GM18505 (cell line): Measurements from ENCODE around the gene AGAP1.

Experiments used
- ATAC-seq: cut with Tn5 transposase; IDR thresholded peaks from one replicate; pipeline ENCODE4 v1.9.1; 2021; ENCODE audit not compliant: unreplicated experiment
- POLR2A ChIP-seq: IDR thresholded peaks from 4 replicates; pipeline ENCODE4 v1.6.1; 2011; ENCODE audit warnings: borderline replicate concordance; ENCODE audit not compliant: insufficient read depth, insufficient read length; ENCODE audit errors: extremely low read depth

Gene AGAP1

GRCh38 chr2:236179236-236180075 lies 685.6 kb downstream of the AGAP1 start:
- no peak for TF ChIP-seq POLR2A
- ATAC-seq, result no peak

GRCh38 chr2:236180076-236180816 lies 686.4 kb downstream of the AGAP1 start:
- TF ChIP-seq POLR2A, result no peak
- ATAC-seq, result no peak

GRCh38 chr2:236180831-236181453 lies 687.1 kb downstream of the AGAP1 start:
- no peak for ATAC-seq
- TF ChIP-seq POLR2A, result no peak
